Gastroesophageal sphincter (tissue), 3 donors: ENCODE data around the gene OR2AE1.

Experiments
- EP300 ChIP-seq: sonication (generic); formaldehyde crosslinking; IDR thresholded peaks from one replicate; pipeline ENCODE4 v1.6.1; 2017; ENCODE audit warnings: antibody characterized with exemption, mild to moderate bottlenecking
- POLR2A ChIP-seq, 2 donors: fragments of 450-650 bp; IDR thresholded peaks; one replicate each; pipeline ENCODE4 v1.6.1; 2017; ENCODE audit warnings: antibody characterized with exemption in 2 of 2, mild to moderate bottlenecking in 2 of 2, moderate library complexity in 1 of 2
- POLR2AphosphoS5 ChIP-seq: sonication (generic); formaldehyde crosslinking; IDR thresholded peaks from one replicate; pipeline ENCODE4 v1.6.1; 2017; ENCODE audit warnings: antibody characterized with exemption
- TF ChIP-seq, protein P1 (sequence below), 4 experiments: fragments of 200-600 bp in 2 of 4; fragments of 450-650 bp in 2 of 4; sonication (generic) in 1 of 4; IDR thresholded peaks; one replicate each; pipeline ENCODE4 v1.5.1; 2017 to 2019; ENCODE audit warnings: antibody characterized with exemption in 4 of 4, mild to moderate bottlenecking in 2 of 4, moderate library complexity in 2 of 4

DNA sequence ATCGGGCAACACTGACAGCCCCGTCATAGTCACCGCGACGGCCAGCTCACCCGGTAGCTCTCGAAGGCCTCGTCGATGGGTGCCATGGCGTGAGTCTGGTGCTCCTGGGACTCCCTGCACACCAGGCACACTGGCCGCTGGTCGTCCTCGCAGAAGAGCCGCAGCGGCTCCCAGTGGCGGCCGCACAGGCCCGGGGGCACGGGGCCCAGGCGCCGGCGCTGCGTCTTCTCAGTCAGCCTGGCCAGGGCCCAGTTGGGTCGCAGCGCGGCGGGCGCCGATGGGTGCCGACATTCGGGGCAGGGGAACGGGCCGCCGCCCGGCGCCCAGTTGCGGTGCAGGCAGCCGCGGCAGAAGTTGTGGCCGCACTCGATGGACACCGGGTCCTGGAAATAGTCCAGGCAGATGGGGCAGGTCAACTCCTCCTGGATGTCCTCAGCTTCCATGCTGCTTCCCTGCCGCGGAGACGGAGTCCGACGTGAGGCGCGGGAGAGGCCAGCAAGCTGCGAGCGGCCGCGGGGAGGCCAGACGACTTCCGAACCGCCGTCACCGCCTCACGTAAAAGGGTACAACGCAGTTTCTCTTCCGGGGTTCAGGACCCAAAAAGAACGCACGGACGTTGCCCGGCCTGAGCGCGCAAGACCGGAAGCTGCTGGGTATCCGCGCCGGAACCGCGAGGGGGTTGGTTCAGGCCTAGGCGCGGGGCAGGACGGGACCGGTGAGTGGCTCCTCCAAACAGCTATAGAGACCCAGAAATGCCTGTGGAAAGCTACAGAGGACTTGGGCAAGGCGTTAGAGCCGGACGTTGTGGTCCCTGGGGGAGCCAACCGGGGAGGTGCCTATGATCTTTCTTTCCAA, 42.4 kb upstream of the OR2AE1 start, which contains the start of gene TRIM4:
- TF ChIP-seq EP300 = no peak
- TF ChIP-seq POLR2A (IDR thresholded peaks at IDR 0.05) = peak; percentile 85 to 91
- TF ChIP-seq, protein P1, sequence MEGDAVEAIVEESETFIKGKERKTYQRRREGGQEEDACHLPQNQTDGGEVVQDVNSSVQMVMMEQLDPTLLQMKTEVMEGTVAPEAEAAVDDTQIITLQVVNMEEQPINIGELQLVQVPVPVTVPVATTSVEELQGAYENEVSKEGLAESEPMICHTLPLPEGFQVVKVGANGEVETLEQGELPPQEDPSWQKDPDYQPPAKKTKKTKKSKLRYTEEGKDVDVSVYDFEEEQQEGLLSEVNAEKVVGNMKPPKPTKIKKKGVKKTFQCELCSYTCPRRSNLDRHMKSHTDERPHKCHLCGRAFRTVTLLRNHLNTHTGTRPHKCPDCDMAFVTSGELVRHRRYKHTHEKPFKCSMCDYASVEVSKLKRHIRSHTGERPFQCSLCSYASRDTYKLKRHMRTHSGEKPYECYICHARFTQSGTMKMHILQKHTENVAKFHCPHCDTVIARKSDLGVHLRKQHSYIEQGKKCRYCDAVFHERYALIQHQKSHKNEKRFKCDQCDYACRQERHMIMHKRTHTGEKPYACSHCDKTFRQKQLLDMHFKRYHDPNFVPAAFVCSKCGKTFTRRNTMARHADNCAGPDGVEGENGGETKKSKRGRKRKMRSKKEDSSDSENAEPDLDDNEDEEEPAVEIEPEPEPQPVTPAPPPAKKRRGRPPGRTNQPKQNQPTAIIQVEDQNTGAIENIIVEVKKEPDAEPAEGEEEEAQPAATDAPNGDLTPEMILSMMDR (IDR thresholded peaks at IDR 0.05) = peak in 1 of 4 experiments; percentile 48
- peak; percentile 96 for TF ChIP-seq POLR2AphosphoS5
